Mesodermal cell (in vitro differentiated cells): Measurements from ENCODE around the gene C5AR1.
"Not testable (repeated sequence)": the region's sequence is repeated elsewhere in the genome, so short reads cannot be mapped to it uniquely, and the experiment has no call there.

ENCODE experiments used
- H3K27ac ChIP-seq: 2 replicates; pipeline ENCODE4 v1.7.0; 2013; ENCODE audit warnings: mild to moderate bottlenecking, low read depth, low read length, moderate library complexity; ENCODE audit not compliant: severe bottlenecking
- H3K36me3 ChIP-seq: 2 replicates; pipeline ENCODE4 v1.7.1; 2013; ENCODE audit warnings: mild to moderate bottlenecking, low read length, moderate library complexity; ENCODE audit not compliant: control insufficient read depth, insufficient read depth
- H3K4me1 ChIP-seq: one replicate; pipeline ENCODE4 v1.7.1; 2013; ENCODE audit warnings: mild to moderate bottlenecking, low read length; ENCODE audit not compliant: insufficient read depth, control insufficient read depth, poor library complexity, severe bottlenecking
- H3K4me3 ChIP-seq: 2 replicates; pipeline ENCODE4 v1.7.0; 2013; ENCODE audit warnings: low read length, control low read depth, mild to moderate bottlenecking; ENCODE audit not compliant: insufficient read depth, poor library complexity, severe bottlenecking; ENCODE audit errors: extremely low read depth
- H3K9me3 ChIP-seq: 2 replicates; pipeline ENCODE4 v1.7.1; 2013; ENCODE audit warnings: mild to moderate bottlenecking, low read length, moderate library complexity; ENCODE audit not compliant: control insufficient read depth
- WGBS, 2 experiments: methylation state at CpG; one replicate each; pipeline ENCODE4 v1.1.5; 2013; ENCODE audit warnings: missing lambda C conversion rate in 2 of 2; ENCODE audit not compliant: insufficient coverage in 2 of 2; 5-methylcytosine and 5-hydroxymethylcytosine counted together

The C5AR1 gene

GRCh38 chr19:47272448-47273312 is 37.0 kb upstream of the C5AR1 start:
- Histone ChIP-seq H3K9me3 (no peaks in the 10 kb centered on the region), H3K4me1 (peaks cover 25% of the 10 kb centered on the region), H3K4me3 (peak overlapping the region; percentile 60), H3K36me3 (peaks cover 40% of the 10 kb centered on the region), H3K27ac (peak overlapping the region; percentile 96)
- WGBS, 2 experiments: 26 to 39% methylated on average over 25 to 38 of the region's 42 CpGs

GRCh38 chr19:47273313-47274070 is 36.2 kb upstream of the C5AR1 start:
- peak overlapping the region; percentile 60 for H3K4me3 ChIP-seq
- 0 to 1% methylated on average over 37 to 38 of the region's 54 CpGs for WGBS, 2 experiments
- H3K4me1 ChIP-seq: peaks cover 25% of the 10 kb centered on the region

GRCh38 chr19:47274071-47274890 is 35.4 kb upstream of the C5AR1 start, which contains the start of gene INAFM1:
Gene INAFM1 (plus strand): TSS chr19:47274885. CDS start chr19:47274920, 35 bp downstream.
- 1% methylated on average over 24 to 28 of the region's 72 CpGs for WGBS, 2 experiments

More at GRCh38 chr19:47273313-47274070, 36.2 kb upstream of the C5AR1 start:
- peak overlapping the region; percentile 96 for H3K27ac ChIP-seq
- peaks cover 32% of the 10 kb centered on the region for H3K36me3 ChIP-seq
- no peaks in the 10 kb centered on the region for H3K9me3 ChIP-seq

GRCh38 chr19:47274891-47275761 is 34.5 kb upstream of the C5AR1 start:
- H3K9me3 ChIP-seq: no peaks in the 10 kb centered on the region
- peaks cover 21% of the 10 kb centered on the region for H3K36me3 ChIP-seq
- WGBS, 2 experiments: 6 to 7% methylated on average over 59 to 77 of the region's 82 CpGs
- H3K27ac ChIP-seq: no peak overlapping the region
- peaks cover 25% of the 10 kb centered on the region for H3K4me1 ChIP-seq
- peak overlapping the region; percentile 47 for H3K4me3 ChIP-seq

More at GRCh38 chr19:47274071-47274890, 35.4 kb upstream of the C5AR1 start, which contains the start of gene INAFM1:
- Histone ChIP-seq H3K4me1 (peaks cover 25% of the 10 kb centered on the region), H3K36me3 (peaks cover 29% of the 10 kb centered on the region), H3K4me3 (peak within 1 kb of the TSS; percentile 60), H3K27ac (peak within 1 kb of the TSS; percentile 96), H3K9me3 (no peaks in the 10 kb centered on the region)

GRCh38 chr19:47275791-47276461 is 33.7 kb upstream of the C5AR1 start:
- no peak overlapping the region for H3K27ac ChIP-seq
- peaks cover 25% of the 10 kb centered on the region for H3K4me1 ChIP-seq
- peak overlapping the region; percentile 47 for H3K4me3 ChIP-seq
- WGBS, 2 experiments: 78 to 87% methylated on average over 11 of the region's 13 CpGs
- H3K36me3 ChIP-seq: peaks cover 13% of the 10 kb centered on the region
- H3K9me3 ChIP-seq: no peaks in the 10 kb centered on the region

GRCh38 chr19:47276513-47276912 is 33.1 kb upstream of the C5AR1 start:
- WGBS, 2 experiments: 100% methylated on average over 1 to 2 of the region's 3 CpGs
- peaks cover 25% of the 10 kb centered on the region for H3K4me1 ChIP-seq
- not testable (repeated sequence) for H3K9me3 ChIP-seq, H3K27ac ChIP-seq, H3K4me3 ChIP-seq, H3K36me3 ChIP-seq

- Histone ChIP-seq H3K9me3 (no peaks in the 10 kb centered on the region), H3K36me3 (peaks cover 9% of the 10 kb centered on the region), H3K4me1 (peaks cover 15% of the 10 kb centered on the region), H3K27ac (no peak overlapping the region), H3K4me3 (no peak overlapping the region)
- 88 to 96% methylated on average over 5 to 10 of the region's 13 CpGs for WGBS, 2 experiments
These were observed 29.4 kb upstream of the C5AR1 start for GRCh38 chr19:47280183-47280797.

- Histone ChIP-seq H3K9me3 (no peaks in the 10 kb centered on the region), H3K4me3 (no peak overlapping the region), H3K4me1 (no peaks in the 10 kb centered on the region), H3K27ac (no peak overlapping the region), H3K36me3 (peaks cover 5% of the 10 kb centered on the region)
- WGBS, 2 experiments: 81 to 95% methylated on average over 5 to 8 of the region's 10 CpGs
These were observed 26.1 kb upstream of the C5AR1 start for GRCh38 chr19:47283405-47284059.
